Stimulated activated CD8-positive, alpha-beta memory T cell treated with anti-CD3 and anti-CD28 coated beads, Interleukin-12 subunit alpha, Interleukin-12 subunit beta, amount 100 ng/mL, for 4 hours (primary cell): ENCODE measurements around the gene ALDH1A2.
"Not testable (repeated sequence)": the region's sequence is repeated elsewhere in the genome, so short reads cannot be mapped to it uniquely, and the experiment has no call there.

Experiments used
- DNase-seq: peaks from one replicate; pipeline ENCODE4 v3.0.0-alpha.2; 2020; ENCODE audit warnings: low read depth

ALDH1A2 gene

DNA sequence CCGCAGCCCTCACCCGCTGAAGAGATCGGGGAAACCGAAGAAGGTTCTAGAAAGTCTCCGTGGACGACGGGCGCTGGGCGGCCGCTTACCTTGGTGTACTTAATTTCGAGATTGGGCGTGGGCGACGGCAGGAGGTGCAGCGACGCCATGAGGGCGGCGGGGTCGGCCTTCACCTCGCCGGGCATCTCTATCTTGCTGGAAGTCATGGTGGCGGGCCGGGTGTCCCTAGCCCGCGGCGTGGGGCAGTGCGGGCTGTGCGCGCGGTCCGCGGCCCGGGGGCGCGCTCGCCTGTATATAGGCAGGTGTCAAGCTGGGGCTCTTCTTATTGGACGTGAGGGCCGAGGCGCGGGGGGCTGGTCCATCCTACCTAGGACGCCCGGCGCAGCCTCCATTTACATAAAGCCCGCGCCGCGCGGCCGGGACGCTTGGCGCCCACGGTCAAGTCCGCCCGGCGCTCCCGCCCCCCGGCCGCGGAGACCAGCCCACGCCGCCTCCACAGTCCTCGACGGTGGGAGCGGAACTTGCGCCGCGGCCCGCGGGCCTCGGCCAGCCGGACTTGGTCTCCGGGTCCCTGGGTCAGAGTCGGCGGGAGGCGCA is at the start of gene ALDH1A2:
ALDH1A2 (minus strand) TSS at position 267 of the 597 bp plus-strand sequence; CDS start at position 206, 61 bp downstream.
- peak; percentile 1 for DNase-seq

DNA sequence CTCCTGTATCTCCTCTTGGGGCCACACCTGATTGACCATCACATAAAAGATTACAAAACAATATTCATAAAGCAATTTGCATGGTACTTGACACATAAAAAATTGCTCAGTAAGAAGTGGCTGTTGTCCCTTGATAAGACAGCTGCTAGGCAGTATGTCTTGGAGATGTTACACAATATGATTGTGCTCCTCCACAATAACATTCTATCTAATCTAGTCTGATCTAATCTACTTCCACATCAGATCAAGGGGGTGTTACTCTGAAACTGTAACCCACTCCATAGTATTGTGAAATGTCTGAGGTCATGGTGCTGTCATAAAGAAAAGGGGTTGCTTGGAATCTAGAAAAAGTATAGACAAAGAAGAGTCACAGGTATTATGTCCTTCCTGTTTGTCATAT is 49.3 kb upstream of the ALDH1A2 start:
- no peak for DNase-seq

DNA sequence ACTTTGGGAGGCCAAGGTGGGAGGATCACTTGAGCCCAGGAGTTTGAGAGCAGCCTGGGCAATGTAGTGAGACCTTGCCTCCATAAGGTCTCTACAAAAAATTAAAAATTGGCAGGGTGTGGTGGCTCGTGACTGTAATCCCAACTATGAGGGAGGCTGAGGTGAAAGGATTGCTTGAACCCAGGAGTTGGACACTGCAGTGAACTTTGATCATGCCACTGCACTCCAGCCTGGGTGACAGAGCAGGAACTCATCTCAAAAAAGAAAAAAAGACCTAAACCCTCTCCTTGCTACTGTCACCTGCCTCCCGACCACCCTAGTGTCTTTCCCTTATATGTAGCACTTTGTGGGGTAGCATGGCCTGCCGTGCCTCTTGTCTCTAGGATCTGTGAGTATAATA is 48.9 kb upstream of the ALDH1A2 start:
- DNase-seq, result no peak

DNA sequence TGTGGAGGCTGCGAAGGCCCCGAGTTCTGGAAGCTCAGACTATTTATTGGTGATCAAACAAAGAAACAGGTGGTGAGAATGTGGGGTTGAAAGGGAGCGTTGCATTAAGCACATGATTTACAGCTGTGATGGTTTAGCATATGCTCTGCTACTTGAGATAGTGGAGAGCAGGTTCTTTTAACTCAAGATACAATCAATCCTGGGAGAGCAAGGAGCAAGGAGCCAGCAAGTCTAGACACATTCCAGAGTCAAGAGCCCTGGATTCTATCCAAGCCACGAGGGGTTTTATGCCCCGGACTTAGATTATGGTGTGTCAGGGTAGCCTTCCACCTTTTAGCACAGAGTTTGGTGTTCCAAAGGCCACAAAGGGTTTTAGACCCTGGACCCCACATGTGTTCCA is 47.8 kb upstream of the ALDH1A2 start:
- not testable (repeated sequence) for DNase-seq

DNA sequence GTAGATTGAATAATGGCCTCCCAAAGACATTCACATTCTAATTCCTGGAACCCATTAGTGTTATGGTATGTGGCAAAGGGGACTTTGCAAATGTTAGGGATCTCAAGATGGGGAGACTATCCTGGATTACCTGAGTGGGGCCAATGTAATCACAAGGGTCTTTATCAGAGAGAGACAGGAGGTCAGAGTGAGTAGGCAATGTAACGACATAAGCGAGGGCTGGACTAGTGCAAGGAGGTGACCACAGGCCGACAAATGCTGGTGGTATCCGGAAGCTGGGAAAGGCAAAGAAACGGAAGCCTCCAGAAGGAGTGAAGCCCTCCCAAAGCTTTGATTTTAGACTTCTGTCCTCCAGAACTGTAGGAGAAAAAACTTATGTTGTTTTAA is 46.2 kb upstream of the ALDH1A2 start:
- DNase-seq, result no peak

DNA sequence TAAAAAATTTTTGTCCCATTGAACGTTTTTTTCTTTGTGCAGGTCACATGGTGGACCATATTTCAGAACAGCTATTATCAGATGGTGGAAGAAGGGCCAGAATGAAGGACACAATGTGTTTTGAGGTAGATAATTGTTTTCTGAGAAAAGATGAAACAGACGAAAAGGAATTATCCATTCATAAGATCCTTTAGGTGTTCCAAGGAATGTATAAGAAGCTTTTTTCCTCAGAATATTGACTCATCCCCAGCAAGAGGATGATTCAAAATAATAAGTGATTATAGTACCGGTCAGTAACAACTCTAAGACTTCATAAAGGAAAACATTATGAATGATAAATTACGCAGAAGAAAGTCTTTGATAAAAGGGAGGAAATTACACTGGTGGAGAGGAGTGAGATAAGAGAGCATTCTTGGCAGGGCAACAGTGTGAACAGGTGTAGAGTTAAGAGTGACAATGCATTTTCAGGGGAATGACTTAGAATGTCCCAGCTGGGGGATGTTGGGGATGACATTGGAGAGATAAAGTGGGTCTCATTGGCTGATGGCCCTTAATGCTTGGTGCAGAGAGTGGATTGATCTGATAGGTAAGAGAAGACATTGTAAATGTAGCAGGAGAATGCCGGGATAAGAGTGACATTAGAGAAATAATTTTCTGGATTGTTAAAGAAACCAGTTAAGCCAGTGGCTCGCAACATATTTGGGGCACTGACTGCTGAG is 45.6 kb upstream of the ALDH1A2 start:
- no peak for DNase-seq

DNA sequence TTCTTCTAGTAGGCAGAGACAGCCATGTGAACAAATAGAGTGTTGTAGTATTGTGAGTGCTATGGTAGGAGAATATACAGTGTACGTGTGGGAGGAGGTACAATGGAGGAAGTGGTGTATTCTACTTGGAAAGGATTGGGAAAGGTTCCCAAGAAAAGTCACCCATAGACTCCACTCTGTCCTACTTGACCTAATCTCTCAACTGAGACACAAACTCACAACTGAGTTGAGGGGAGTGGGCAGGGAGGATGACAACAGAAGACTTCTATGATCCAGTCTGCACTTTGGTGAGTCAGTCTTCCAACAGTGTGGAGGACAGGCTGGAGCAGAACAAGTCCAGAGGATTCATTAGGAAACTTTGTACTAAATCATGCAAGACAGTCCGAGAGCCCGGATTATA is 43.9 kb upstream of the ALDH1A2 start:
- no peak for DNase-seq

DNA sequence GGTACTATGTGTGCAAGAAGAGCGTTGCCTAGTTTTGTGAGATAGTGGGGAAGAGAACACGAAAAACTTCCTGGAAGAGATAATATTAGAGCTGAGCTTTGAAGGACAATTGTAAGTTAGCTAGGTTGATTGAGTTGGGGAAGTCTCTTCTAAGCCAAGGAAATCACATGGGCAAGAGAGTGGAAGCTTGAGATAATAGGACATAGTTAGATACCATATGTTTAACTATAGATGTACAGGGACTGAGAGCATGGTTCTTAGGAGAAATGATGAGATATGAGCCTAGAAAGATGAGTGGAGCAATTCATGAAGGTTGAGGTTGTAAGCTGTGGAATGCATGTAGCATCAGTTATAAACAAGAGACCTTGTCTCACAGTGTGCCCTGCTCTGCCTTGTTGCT is 42.6 kb upstream of the ALDH1A2 start:
- DNase-seq, result no peak

DNA sequence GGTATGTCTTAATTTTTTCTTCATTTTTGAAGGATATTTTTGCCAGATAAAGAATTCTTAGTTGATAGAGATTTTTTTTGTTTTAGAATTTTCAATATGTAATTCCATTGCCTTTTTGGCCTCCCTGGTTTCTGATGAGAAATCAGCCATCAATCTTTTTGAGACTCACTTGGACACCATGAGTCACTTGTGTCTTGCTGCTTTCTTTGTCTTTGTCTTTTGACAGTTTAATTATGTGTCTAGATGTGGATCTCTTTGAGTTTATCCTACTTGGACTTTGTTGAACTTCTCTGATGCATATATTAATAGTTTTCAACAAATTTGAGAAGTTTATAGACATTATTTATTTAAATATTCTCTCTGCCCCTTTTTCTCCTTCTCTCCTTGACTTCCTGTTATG is 38.0 kb upstream of the ALDH1A2 start:
- DNase-seq, result no peak

DNA sequence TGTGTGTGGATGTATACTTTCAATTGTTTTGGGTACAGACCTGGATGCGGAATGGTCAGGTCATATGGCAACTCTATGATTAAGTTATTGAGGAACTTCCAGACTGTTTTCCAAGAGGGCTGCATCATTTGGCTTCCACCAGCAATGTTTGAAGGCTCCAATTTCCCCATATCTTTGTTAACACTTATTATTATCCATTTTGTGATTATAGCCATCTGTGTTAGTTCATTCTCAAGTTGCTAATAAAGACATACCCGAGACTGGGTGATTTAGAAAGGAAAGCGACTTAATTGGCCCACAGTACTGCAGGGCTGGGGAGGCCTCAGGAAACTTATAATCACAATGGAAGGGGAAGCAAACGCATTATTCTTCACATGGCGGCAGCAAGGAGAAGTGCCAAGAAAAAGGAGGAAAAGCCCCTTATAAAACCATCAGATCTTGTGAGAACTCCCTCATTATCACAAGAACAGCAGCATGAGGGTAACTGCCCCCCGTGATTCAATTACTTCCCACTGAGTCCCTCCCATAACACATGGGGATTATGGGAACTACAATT is 31.1 kb upstream of the ALDH1A2 start:
- DNase-seq, result no peak

DNA sequence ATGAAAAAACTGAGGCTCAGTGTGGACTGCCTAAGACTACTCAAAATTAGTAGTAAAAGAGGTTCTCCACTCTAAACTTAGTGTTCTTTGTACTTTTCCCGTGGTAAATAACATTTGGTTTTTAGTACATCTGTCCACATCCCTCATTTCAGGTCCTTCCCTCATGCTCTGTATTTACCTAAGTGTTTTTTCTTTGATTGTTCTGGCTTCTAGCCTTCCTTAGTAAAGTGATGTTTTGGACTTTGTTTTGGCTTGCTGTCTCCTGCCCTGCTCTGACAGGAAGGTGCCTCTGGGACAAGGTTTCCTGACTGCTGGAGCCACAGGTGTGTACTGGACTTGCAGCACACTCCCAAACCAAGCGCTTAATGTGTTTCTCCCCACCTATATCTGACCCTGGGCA is 29.9 kb upstream of the ALDH1A2 start:
- no peak for DNase-seq

DNA sequence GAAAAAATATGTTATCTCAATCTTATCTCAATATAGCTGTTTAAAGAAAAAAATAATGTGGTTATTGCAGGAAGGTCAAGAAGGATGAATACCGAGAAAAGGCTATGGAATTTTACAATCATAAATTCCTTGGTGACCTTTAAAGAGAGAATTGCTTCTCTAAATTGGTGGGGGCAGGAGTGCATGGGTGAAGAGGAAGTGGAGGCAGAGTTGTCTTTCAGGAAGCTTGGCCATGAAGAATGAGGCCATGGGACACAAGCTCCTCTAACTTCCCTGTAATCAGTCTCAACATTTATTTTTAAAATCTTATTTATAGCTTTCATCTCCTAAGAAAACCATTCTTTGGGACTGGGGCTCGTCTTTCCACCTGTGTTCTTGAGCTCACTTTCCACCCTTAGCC is 22.4 kb upstream of the ALDH1A2 start:
- DNase-seq, result no peak

DNA sequence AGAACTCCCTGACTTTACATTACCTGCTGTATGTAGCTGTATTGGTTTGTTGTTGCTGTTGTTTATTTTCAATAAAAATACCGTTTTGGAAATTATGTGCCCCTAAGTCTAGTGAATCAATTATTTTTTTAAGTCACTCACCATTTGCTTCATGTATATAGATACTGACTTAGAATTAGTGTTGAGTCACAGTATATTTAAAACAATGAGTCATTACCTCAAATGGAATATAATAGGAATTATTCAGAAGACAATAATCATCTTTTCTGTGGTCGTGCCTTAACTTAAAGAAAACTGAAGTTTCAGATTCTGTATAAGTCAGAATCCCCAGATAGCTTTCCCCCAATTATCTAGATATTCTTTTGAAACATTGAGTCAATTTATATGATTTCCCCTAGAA is 21.0 kb upstream of the ALDH1A2 start:
- DNase-seq, result no peak

DNA sequence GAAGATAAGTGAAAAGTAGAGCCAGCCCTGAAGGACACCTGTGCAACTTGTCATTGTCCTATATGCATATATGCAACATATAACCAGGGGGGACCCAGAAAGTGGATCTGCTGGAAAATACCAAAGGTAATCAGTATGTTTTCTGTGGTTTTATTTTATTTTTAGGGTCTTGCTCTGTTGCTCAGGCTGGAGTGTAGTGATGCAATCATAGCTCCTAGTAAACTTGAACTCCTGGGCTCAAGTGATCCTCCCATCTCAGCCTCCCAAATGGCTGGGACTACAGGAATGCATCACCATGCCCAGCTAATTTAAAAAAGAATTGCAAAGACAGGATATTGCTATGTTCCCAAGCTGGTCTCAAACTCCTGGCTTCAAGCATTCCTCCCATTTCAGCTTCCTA is 18.0 kb upstream of the ALDH1A2 start:
- no peak for DNase-seq

DNA sequence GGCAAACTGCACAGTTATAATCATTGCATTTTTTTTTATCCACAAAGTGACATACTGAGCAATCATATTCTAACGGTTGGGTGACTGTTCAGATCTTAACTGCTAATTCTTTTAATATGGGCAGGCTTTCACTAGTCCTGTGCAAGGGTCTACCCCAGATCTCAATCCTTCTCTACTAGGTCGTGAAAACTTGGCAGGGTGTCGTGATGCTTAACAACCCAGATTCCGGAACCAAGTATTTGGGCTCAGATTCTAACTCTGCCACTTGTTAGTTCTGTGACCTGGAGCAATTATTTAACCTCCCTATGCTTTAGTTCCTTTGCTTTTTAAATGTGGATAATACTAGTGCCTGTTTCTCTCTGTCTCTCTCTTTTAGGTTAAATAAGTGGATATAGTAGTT is 16.4 kb upstream of the ALDH1A2 start:
- no peak for DNase-seq

DNA sequence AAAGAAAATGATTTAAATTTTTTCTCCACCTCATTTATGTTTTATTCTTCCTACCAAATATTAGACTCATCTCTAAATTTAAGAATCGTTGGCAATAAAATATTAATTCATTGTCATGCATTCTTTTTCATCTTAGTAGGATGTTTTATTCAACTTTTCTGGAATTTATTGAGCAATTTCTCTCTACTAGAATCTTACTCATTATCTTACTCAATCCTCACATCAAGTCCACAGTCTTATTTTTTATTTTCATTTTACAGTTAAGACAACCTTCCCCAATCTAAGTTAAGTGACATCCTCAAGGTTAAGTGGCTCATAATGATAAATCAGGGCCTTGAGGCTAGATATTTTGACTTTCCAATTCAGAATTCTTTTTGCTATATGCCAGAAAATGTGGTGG is 15.9 kb upstream of the ALDH1A2 start:
- no peak for DNase-seq

DNA sequence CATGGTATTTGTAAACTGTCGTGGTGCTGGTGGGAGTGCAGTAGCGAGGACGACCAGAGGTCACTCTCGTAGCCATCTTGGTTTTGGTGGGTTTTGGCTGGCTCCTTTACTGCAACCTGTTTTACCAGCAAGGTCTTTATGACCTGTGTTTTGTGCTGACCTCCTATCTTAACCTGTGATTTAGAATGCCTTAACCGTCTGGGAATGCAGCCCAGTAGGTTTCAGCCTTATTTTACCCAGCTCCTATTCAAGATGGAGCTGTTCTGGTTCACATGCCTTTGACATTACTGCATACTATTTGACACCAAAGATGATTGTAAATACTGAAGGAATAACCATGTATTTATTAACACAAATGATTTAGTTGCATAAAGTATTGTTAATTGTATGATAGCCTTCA is 15.4 kb upstream of the ALDH1A2 start:
- DNase-seq, result not testable (repeated sequence)

DNA sequence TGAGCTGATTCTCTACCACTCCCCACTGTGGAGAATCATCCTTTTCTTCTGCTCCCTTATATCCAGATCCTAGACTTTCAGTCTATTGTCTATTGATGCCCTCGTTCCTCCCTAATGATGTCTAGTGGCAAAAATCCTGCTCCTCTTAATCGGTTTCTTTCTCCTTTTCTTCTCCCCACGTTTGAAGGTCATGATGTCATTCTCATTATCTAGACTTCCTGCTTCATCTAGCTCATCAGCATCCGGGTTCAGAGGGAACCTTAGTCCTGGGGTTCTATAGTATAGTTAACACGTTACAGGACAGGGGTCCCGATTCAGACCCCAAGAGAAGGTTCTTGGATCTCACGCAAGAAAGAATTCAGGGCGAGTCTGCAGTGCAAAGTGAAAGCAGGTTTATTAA is 14.9 kb upstream of the ALDH1A2 start:
- DNase-seq, result no peak

DNA sequence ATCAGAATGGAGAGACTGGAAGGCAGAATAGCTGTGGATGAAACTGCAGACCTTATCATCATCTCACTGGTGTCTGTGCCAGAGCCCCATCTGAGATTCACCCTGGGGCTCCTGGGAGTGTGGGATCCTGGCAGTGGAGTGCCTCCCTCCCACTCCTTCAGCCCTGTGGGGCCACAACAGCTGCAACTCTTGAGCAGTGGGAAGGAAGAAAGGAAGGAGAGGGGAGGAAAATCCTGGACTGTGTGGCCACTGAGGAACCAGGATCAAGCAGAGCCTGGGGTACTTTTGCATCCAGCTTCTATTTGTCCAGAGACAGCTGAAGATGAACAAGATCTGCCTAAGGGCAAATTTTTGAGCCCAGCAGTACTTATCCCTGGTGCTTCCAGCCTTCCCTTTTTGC is 13.1 kb upstream of the ALDH1A2 start:
- no peak for DNase-seq

DNA sequence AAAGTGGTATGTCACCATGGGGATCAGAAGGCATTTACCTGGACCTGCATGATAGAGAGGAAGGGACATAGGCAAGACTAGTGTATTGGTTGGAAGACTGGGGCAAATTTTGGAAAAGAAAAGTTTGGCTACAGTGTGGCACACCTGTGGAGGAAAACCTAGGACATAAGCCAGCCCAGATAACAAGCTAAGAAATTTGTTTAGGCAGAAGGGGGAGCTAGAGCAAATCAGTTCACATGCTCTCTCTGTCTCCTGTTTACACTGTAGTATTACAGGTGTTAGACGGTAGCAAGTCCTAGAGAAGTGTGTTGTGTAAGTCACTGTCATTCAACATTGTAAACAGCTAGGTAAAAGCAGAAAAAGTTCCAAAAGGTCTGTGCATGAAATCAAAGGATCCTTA is 11.9 kb upstream of the ALDH1A2 start:
- no peak for DNase-seq

DNA sequence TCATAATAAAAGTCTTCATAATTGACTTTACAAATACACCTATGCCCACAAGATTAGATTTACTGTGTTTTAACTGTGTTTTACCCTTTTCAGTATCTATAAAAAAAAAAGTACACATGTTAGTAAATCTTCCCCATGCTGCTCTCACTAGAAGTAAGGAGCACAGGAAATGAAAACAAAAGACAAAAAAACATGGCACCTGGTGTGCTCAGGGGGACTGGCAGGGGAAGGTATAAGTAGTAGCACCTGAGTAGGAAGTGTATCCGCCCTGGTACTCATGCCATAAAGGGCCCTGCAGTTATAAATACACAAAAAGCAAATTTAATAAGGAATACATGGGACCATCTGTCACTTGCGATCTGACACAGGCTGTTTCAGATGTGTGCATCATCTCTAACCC is 8.9 kb upstream of the ALDH1A2 start:
- DNase-seq, result no peak

DNA sequence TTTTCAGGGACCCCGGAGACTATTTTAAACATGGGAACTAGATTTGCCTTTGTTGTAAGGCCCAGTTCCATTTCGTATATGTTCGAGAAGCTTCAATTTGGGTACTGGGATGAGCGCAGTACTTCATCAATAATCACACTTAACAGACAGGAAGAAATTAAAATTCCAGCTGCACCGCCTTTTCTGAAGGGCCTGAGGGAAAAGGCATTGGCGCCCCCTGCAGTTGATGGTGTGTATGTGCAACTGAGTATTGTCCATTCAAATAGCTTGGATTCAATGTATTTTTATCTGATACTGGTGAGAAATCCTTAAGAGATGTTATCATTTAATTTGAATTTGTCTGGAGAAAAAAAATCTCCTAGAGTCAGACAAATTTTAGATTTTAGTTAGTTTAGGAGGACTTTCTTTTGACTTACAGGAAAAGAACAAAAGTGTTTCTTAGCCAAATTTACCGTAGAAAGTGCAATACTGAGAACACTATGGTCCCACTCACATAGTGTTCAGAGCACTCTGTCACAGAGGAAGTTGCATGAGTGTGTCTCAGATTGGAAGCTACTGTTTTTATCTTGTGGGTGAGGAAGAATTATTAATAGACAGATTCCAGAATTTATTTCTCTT is 5.4 kb upstream of the ALDH1A2 start:
- DNase-seq, result no peak

DNA sequence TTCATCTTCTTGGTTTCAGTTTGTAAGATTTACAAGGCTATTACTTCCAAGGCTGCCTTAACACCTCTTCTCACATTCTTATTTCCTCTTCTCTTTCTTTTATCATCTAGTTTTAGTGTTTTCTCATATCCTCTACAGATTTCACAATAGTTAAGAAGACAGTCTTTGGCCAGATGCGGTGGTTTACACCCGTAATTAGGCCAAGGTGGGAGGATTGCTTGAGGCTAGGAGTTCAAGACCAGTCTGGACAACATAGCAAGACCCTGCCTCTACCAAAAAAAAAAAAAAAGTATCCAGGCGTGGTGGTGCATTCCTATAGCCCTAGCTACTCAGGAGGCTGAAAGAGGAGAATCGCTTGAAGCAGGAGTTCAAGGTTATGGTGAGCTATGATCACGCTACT is 3.5 kb upstream of the ALDH1A2 start:
- no peak for DNase-seq
